ENCODE results near the gene MB. TPM values are rescaled to one million over a fixed set of nuclear protein-coding genes. Genes with fewer than 3 reads are reported as not detected.

MB gene
- total RNA-seq, 1 experiment from 2014 or later: 1.5 TPM

GRCh38 chr22:35582218-35582860, 34.8 kb downstream of the MB start:
- Histone ChIP-seq H3K27me3 (ENCODE audit: insufficient read depth, low read length) (no peaks in the 10 kb centered on the region), H3K36me3 (ENCODE audit: control insufficient read depth in 1 of 2, insufficient read depth in 2 of 2, low read length in 2 of 2) (no peaks in the 10 kb centered on the region), H3K9ac (ENCODE audit: low read length) (no peak overlapping the region), H3K9me3 (ENCODE audit: control insufficient read depth in 1 of 2, insufficient read depth in 1 of 2, low read depth in 1 of 2, low read length in 2 of 2) (no peaks in the 10 kb centered on the region), H3K4me3 (replicated peaks in 1 of 2; ENCODE audit: low read depth in 1 of 2, low read length in 2 of 2) (no peak overlapping the region), H4K20me1 (ENCODE audit: insufficient read depth) (no peaks in the 10 kb centered on the region), H3K4me2 (ENCODE audit: low read length) (no peak overlapping the region), H3K79me2 (ENCODE audit: insufficient read depth, low read length) (no peaks in the 10 kb centered on the region), H2AFZ (ENCODE audit: low read depth, low read length, poor library complexity, severe bottlenecking) (no peak overlapping the region), H3K4me1 (ENCODE audit: control insufficient read depth in 1 of 2, insufficient read depth in 2 of 2, low read length in 2 of 2) (peaks cover 0 to 16% of the 10 kb centered on the region in 2 experiments; a peak in 3 of 4 replicates), H3K27ac (ENCODE audit: low read depth, low read length) (no peak overlapping the region), H3K9me2 (ENCODE audit: insufficient read depth) (no peaks in the 10 kb centered on the region)
- intact Hi-C loops (cut with micrococcal nuclease): no loop called here
- no peak for ATAC-seq
- RAD21 ChIA-PET (ENCODE audit: low non-redundant PET in 1 of 2, low total read pairs in 2 of 2, uncharacterized antibody in 2 of 2, unreplicated experiment in 2 of 2): interaction anchor here in 1 of 2 experiments (1.6 to 1.7 kb wide), 2 partner anchors 90 to 151 kb away, joined by 4 to 5 read pairs; no protein-coding TSS in a partner anchor
- POLR2A ChIA-PET: no interaction called here
- no TSS peak for BruUV-seq (replicated peaks)
- no peak for TF ChIP-seq RAD21 (IDR thresholded peaks at IDR 0.05; ENCODE audit: low read depth)
- TF ChIP-seq YY1 (IDR thresholded peaks at IDR 0.05; ENCODE audit: extremely low read depth, insufficient replicate concordance, low read depth, low read length): no peak
- TF ChIP-seq CTCF (IDR thresholded peaks at IDR 0.05 in 2 of 3, conservative IDR thresholded peaks at IDR 0.05 in 1 of 3; ENCODE audit: borderline replicate concordance in 1 of 3, insufficient read depth in 1 of 3, low read depth in 2 of 3, low read length in 2 of 3): no peak
- TF ChIP-seq SIN3A (IDR thresholded peaks at IDR 0.05; ENCODE audit: low read depth): no peak
- no peak for TF ChIP-seq POLR2A (IDR thresholded peaks at IDR 0.05; ENCODE audit: borderline replicate concordance, extremely low read depth, insufficient read depth, insufficient read length)
- no peak for TF ChIP-seq CEBPB (IDR thresholded peaks at IDR 0.05; ENCODE audit: low read depth)
- TF ChIP-seq SRF (IDR thresholded peaks at IDR 0.05; ENCODE audit: low read depth): no peak
- TF ChIP-seq POLR2AphosphoS5 (IDR thresholded peaks at IDR 0.05; ENCODE audit: low read depth, low read length): no peak
- TF ChIP-seq SP1 (IDR thresholded peaks at IDR 0.05; ENCODE audit: low read depth): no peak
- TF ChIP-seq ELF1 (IDR thresholded peaks at IDR 0.05; ENCODE audit: borderline replicate concordance, low read depth): no peak
- TF ChIP-seq ZFX (IDR thresholded peaks at IDR 0.05): no peak
- TF ChIP-seq TCF7L2 (IDR thresholded peaks at IDR 0.05; ENCODE audit: borderline replicate concordance, extremely low read depth, insufficient read depth, insufficient read length): no peak
- TF ChIP-seq ZNF274 (IDR thresholded peaks at IDR 0.05; ENCODE audit: low read depth, low read length): no peak
- CTCF ChIA-PET: interaction anchor here (1.3 kb wide), 1 partner anchor 152 kb away, joined by 4 read pairs; no protein-coding TSS in a partner anchor
- DNase-seq (ENCODE audit: low read depth, low spot score): no peak
